HG02852 (cell line): ENCODE measurements around the gene LAMP2.
A peak's percentile ranks its signal among the peaks of the same experiment; 100 is the strongest.
"Not testable (repeated sequence)": the region's sequence is repeated elsewhere in the genome, so short reads cannot be mapped to it uniquely, and the experiment has no call there.

Experiments
- ATAC-seq: cut with Tn5 transposase; IDR thresholded peaks from one replicate; pipeline ENCODE4 v1.9.1; 2021; ENCODE audit warnings: mild to moderate bottlenecking, moderate library complexity; ENCODE audit not compliant: unreplicated experiment

LAMP2 gene

DNA sequence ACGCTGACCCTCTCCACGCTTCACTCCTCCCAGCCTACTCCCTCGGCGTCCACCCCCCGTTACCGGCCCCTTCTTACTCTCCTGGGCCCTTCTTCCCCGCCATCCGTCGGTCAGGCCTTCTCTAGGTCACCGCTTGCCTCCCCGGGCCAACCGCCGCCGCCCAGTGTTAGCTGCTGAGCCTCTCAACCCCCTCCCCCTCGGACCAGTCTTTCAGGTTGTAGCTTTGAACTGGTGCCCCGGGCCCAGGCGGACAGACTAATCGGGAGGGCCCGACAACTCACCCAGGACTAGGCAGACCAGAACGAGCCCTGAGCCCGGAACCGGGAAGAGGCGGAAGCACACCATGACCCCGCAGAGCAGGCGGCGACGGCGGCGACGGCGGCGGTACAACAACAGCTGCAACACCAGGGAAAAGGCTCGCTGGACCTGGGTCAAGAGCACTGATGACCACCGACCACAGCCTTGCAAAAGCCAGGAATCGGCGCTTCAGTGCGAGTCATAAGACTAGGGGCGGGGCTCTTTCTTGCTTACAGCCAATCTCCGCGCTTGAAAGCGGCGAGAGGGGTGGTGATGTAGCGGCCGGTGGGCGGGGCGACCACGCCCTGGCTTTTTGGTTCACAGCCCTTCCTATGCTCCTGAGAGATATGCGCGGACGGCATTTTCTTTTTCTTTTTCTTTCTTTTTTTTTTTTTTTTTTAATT lies at the start of gene LAMP2:
LAMP2 (minus strand) TSS at position 472 of the 701 bp plus-strand sequence; CDS start at position 345, 127 bp downstream.
- peak; percentile 98 for ATAC-seq

DNA sequence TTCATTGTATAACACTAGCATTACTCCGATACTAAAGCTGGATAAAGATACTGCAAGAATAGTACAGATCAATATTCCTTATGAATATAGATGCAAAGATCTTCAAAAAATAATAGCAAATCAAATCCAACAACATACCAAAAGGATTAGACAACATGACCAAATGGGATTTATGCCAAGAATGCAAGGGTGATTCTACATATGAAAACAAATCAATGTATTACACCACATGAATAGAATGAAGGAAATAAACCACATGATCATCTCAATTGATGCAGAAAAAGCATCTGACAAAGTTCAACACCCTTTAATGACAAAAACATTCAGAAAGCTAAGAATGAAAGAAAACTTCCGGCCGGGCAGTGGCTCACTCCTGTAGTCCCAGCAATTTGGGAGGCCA lies 48.8 kb upstream of the LAMP2 start:
- no peak for ATAC-seq

DNA sequence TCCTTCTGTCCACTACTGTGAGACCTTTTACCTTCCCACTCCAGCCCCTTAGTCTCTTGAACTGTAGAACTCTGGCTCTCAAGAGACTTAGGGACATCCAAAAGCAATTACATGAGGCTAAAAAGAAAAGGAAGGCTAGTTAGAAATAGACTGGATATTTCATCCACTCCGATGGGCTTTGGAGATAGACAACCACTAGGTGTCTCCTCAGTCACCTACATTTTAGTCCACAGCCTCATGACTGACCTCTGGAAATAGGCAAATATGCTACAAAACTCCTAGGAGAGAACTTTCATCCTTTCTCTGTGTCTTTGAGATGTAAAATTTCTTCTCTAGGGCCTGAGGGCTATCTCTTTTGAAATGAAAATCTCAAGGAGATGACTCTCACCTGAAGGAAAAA lies 45.1 kb upstream of the LAMP2 start:
- no peak for ATAC-seq

DNA sequence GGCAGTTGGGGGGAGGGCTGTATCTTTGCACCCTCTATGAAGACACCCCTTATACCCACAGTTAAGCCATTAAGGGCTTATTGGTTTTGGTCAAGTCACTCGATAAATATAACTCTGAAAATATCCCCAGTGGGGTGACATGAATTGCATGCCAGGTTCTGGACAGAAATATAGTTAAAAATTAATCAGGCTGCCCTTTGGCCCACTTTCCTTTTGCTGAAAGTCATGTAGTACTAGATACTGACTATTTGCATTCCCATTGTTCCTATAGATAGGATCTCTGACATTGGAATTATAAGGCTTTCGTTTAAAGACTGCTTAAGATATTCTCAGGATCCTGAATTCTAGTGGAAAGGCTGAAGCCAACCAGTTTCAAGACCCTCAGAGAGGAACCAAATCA lies 43.5 kb upstream of the LAMP2 start:
- ATAC-seq, result no peak

DNA sequence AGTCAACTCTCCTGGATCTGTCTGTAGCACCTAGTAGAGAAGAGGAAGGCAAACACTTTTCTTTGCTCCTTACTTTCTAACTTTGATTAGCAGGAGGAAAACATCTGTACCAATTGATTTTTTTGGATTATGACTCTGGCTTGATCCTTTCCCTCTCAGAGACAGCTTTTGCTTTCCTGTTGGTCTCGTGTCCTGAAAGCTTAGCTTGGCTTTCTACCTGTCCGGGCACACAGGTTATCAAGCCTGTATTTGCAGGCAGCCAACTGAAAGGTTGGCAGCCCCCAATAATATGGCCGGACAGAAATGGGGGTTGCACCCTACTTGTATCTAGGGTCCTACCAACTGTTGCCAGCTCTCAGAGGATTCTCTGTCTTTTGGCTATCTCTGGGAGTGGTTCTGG lies 43.1 kb upstream of the LAMP2 start:
- ATAC-seq, result no peak

DNA sequence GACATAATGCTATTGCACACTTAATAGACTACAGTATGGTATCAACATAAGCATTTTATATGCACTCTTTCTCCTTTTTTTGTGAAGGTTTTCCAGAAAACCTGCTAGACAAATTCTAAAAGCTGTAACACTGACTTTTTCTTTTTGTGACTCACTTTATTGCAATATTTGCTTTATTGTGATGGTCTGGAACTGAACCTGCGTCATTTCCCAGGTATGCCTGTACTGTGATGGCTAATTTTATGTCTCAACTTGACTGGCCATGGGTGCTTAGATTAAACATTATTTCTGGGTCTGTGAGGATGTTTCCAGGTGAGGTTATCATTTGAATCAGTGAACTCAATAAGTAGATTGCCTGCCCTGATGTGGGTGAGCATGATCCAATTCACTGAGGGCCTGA lies 35.5 kb upstream of the LAMP2 start:
- ATAC-seq, result no peak

DNA sequence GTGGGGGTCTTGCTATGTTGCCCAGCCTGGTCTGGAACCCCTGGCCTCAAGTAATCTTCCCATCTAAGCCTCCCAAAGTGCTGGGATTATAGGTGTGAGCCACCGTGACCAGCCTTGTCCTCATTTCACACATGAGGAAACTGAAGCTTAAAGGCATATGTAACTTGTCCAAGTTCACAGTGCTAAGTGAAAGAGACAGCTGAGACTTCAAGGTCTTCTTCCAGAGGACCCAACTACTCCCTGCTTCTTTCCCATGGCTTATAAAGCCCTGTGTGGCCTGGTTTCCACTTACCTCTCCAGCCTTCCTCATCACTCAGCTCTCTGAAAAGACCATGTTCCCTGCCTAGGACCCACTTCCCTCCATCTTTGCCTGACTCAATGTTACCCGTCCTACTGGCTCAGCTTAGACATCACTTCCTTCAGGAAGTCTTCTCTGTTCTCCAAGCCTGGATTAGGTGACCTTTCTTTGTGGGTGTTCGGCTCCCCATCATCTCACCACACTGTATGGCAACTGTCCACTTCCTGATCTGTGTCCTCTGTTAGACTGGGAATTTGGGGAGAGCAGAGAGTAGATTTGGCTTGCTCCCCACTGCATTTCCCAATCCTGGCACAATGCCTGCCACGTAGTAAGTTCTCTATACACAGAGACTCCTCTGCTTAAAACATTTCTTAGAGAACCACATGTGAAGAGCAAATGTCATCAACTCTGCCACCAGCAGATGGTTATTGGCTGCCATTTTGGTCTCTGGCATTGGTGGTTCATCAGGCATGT lies 30.4 kb upstream of the LAMP2 start:
- no peak for ATAC-seq

DNA sequence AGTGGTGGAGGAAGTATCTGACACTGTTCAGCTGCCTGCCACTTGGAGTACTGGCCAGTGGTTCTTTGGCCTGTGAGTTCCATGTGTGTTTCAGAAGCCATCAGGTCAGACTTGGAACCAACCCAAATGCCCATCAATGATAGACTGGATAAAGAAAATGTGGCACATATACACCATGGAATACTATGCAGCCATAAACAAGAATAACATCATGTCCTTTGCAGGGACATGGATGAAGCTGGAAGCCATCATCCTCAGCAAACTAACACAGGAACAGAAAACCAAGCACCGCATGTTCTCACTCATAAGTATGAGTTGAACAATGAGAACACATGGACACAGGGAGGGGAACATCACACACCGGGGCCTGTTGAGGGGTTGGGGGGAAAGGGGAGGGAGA lies 21.0 kb upstream of the LAMP2 start:
- ATAC-seq, result not testable (repeated sequence)

DNA sequence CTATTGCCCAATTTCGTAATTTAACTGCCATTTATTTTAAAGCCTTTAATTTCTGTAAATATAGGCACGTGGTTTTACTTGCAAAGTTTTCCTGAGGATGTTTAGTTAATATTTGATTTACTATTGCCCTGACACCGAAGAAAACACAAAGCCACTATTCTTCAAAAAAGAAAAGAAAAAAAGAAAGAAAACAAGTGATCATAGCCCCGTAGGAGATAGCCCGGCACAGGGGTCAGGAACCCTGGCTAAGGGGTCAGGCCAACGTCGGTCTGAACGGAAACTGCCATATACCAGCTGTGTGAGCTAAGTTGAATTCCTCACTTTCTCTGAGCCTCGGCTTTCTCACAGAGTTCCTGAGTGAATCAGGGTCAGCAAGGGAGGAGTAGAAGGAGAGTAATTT lies 17.7 kb upstream of the LAMP2 start:
- no peak for ATAC-seq

DNA sequence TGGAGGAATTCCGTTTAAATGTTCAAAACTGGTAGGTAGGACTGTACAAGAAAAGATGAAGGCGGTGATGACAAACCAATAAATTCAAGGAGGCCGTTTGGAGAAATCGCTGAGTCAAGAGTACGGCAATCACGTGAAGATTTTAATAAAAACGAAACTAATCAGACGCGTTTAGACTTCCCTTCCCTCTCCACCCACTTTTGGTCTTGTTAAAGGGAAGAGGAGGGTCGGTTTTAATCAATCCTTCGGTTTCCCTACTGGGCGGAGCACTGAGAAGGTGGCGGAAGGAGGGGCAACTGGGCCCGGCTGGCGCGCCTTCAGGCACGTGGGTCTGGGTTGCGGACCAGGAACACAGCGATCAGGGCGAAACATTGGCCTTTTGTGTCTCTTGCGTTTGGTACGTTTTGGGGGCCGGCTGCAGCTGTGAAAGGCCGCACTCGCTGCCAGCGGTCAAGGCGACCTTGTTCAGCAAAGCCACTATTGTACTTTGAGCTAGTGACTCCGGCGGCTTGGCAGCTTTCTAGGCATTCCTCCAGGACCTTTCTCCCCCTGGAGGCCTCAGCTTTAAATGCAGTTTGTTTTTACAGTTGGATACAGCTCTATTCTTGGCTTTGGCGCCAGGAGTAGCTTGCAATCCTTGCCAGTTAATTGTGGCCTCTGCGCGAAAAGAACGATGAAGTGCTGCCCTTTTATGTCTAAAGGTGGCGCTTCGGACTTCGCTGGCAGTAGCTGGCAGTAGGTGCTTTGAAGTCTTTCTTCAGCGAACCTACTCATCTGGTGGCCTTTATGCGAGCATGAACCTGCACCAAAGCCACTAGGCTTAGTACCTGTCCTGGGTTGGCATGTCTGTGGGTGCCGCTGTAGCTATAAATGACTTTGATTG lies 16.8 kb upstream of the LAMP2 start:
- peak; percentile 76 for ATAC-seq

DNA sequence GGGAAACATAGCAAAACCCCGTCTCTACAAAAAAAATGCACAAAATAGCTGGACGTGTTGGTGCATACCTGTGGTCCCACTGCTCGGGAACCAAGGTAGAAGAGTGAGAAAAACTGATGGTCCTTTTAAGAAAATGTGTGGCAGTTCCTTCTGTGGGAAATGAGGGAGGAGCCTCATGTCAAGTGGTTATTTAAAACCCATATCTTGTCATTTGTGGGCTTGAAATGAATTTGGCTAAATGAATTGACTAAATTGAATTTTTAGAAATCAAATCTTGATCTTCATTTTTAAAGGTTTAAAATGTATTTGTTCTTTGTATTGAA lies 16.2 kb upstream of the LAMP2 start:
- ATAC-seq, result peak; percentile 6

DNA sequence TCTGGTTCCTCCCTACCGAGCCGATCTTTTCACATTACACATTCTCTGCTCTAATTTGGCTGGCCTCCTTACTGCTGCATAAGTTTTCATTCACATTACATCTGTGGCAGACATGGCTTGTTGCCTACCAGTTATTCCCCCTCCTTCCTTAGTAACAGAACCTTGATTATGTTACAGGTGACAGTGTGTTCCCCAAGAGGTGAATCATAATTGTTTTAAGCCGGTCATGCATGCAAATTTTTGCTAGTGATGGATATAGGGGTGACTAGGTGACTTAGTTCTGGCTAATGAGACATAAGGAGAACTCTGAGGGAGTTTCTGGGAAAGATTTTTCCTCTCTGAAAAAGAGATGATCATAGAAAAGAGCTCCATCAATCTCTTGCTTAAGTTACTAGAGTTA lies 8.4 kb upstream of the LAMP2 start:
- no peak for ATAC-seq

DNA sequence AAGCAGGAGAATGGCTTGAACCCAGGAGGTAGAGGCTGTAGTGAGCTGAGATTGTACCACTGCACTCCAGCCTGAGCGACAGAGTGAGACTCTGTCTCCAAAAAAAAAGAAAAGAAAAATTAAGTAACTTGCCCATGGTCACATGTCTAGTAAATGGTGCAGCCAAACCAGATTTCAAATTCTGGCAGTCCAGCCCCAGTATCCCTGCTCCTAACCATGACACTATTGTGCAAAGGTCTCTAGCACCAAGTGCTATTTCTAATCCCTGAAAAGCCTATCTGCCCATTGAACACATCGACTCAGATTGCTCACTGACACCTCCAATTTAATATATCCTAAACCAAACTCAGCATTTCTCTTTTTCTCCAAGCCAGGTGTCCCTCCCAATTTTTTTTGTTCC lies 7.6 kb upstream of the LAMP2 start:
- no peak for ATAC-seq

DNA sequence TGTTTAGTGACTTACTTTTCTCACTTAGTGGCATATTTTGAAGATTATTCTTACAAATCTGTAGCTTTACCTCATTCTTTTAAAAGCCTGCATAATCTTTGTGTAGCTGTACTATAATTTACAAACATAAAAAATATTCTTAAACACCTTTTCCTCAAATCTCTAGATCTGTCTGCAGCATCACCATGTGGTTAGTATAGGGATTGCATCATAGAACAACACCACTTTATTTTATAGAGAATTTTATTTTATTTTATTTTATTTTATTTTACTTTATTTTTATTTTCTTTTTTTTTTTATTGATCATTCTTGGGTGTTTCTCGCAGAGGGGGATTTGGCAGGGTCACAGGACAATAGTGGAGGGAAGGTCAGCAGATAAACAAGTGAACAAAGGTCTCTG lies 6.4 kb upstream of the LAMP2 start:
- not testable (repeated sequence) for ATAC-seq

DNA sequence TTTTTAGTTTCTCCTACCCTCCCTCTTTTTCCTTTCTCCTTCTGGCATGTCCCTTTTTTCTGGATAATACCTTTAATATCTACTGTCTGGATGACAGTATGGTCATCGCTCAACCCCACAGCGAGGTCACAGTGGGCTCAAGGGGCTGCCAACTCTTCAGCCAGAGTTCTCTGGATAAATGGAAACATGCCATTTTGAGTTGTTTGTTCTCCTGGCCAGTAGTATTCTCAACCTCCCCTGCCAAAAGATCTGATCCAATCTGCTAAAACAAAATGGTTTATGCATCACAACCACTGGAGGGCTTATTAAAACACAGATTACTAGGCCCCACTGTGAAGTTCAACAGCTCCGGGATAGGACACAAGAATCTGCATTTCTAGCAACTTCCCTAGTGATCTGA lies 5.0 kb upstream of the LAMP2 start:
- ATAC-seq, result no peak

DNA sequence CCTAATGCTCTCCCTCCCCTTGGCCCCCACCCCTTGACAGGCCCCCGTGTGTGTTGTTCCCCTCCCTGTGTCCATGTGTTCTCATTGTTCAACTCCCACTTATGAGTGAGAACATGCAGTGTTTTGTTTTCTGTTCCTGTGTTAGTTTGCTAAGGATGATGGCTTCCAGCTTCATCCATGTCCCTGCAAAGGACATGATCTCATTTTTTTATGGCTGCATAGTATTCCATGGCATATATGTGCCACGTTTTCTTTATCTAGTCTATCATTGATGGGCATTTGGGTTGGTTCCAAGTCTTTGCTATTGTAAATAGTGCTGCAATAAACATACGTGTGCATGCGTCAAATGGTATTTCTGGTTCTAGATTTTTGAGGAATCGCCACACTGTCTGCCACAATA lies 561 bp upstream of the LAMP2 start:
- ATAC-seq, result not testable (repeated sequence)

DNA sequence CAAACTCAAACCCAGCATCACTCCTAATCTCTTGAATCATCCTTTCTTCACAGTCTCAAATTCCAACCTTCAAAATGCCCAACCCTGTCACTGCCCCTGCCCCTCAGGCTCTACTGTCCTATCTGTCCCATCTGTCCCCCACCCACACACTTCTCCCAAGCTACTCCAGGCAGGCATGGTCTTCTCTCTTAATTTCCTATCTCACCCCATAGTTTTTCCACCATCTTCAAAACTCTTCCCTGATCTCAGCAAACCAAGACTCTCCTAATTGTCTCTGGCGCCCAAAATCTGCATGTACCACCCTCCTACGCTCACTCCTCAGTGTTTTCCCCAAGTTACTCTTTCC lies 644 bp downstream of the LAMP2 start:
- ATAC-seq, result no peak

DNA sequence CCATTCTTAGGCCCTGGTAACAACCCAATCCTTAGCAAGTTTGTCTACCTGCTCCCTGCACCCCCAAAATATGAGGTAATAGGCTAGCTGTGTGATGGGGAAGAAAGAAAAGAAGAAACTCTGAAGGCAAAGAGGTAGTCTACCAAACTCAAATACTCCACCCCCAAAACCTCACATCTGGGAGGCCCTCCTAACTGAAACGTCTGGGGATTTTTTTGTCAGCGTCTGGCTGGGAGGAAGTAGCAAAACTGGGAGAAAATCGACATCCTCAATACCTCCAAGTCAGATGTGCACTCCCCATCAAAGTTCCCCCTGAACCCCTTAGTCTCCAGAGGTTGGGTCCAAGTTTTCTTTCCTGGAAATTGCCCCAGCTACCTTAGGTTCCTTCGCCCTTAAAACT lies 1.0 kb downstream of the LAMP2 start:
- ATAC-seq, result no peak

DNA sequence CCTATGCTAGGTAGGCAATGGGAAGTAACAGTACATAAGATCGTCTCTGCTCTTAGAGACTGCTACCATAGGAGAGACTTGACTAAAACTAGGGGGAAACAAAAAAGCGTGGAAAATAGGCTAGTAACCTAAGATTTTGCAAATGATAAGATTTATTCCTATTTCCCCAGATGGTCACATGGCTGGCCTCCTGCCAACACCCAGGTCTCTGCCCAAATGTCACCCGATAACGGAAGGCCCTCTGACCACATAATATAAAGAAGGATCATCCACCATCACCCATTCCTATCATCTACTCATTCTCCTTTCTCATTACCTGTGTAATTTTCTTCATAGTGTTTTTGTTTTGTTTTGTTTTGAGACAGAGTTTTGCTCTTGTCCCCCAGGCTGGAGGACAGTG lies 4.7 kb downstream of the LAMP2 start:
- ATAC-seq, result no peak

DNA sequence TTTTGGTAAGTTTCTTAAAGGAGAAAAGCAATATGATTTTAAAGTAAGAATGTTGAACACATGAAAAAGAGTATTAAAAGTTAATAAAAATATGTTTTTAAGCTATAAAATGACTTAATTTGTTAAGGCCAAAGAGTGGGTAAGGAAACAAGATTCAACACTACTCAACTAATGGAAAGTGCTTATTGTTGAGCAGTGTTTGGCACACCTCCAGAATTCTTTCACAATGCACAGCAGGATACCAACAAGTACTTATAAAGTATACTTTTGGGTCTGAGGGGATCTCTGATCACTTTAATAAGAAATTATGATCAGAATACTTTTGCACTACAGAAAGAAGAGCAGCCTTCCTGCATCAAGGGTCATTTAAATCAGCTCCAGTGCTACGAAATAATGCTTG lies 5.9 kb downstream of the LAMP2 start:
- ATAC-seq, result no peak

DNA sequence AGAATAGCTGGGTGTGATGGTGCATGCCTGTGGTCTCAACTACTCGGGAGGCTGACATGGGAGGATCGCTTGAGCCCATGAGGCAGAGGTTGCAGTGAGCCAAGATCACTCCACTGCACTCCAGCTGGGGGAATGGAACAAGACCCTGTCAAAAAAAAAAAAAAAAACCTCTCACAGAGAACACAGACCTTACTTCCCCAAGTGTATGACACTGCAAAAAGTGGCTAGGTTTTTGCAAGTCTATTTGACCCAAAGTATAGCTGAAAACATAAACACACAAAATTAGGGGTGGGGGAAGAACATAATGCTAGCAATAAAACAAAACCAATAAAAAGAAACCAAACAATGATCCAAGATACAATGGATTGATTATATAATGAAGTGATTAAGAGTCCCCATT lies 6.7 kb downstream of the LAMP2 start:
- no peak for ATAC-seq

DNA sequence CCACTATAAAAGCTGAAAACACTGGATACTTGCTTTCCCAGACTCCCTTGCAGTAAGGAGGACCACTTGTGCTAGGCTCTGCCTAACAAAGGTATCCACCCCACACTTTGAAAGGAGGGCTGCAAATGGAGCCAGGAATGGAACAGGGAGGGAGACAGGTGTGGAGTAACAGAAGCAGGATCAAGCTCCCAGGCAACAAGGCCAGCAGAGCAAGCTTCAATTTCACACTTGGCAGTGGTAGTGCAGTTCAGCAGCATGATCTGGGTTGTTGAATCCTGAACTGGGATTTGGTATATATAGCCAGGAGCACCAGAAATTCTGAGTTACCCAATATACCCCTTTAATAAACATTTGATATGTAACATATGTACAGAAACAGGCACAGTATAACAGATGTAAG lies 9.8 kb downstream of the LAMP2 start:
- no peak for ATAC-seq
